Mammary microvascular endothelial cell (primary cell): ENCODE data around the gene HOXA3. TPM values are rescaled to one million over a fixed set of nuclear protein-coding genes. Genes with fewer than 3 reads are reported as not detected.

Experiments used
- total RNA-seq: library from RNA; depleted of rRNA; stranded (reverse); fragments of >200 nt; gene quantifications from 2 replicates; pipeline ENCODE4 v1.2.3, GENCODE V29; 2015

HOXA3 gene
- total RNA-seq, 1 donor from 2014 or later: 11.1 TPM

Other genes starting within 250 kb of the HOXA3 start
- gene HOXA1, start 56.6 kb downstream of the HOXA3 start, total RNA-seq: 2.3 and 3.0 TPM in 2 replicates
- gene HOXA2, start 49.9 kb downstream of the HOXA3 start, total RNA-seq: 1.1 and 1.7 TPM in 2 replicates
- gene HOXA4, start 21.8 kb downstream of the HOXA3 start, total RNA-seq: 6.2 and 8.8 TPM in 2 replicates
- gene HOXA5, start 8.9 kb downstream of the HOXA3 start, total RNA-seq: 13.8 and 15.3 TPM in 2 replicates
- gene HOXA6, start 4.8 kb downstream of the HOXA3 start, total RNA-seq: 4.0 and 6.5 TPM in 2 replicates
- gene HOXA7, start 4.1 kb upstream of the HOXA3 start, total RNA-seq: 11.9 and 13.6 TPM in 2 replicates
- 16.2 and 24.6 TPM in 2 replicates for gene HOXA9, start 13.0 kb upstream of the HOXA3 start, total RNA-seq
- gene HOXA10, start 21.7 kb upstream of the HOXA3 start, total RNA-seq: 6.5 and 11.7 TPM in 2 replicates
- 3.1 and 4.0 TPM in 2 replicates for gene HOXA11, start 32.6 kb upstream of the HOXA3 start, total RNA-seq
- not detected in 2 replicates for gene HOXA13, start 47.5 kb upstream of the HOXA3 start, total RNA-seq
- gene EVX1, start 90.2 kb upstream of the HOXA3 start, total RNA-seq: not detected in 2 replicates